MM.1S (cell line): ENCODE data around the gene SPTLC3.

Source experiments
- DNase-seq: peaks from one replicate; pipeline ENCODE4 v3.0.0-alpha.2; 2015
- H2AFZ ChIP-seq: fragments of 300-600 bp; sonication (generic); 2 replicates; pipeline ENCODE4 v1.6.0; 2016; ENCODE audit warnings: antibody characterized with exemption, low read length
- H3F3A ChIP-seq: fragments of 300-600 bp; sonication (generic); 2 replicates; pipeline ENCODE4 v1.6.1; 2016; ENCODE audit warnings: mild to moderate bottlenecking, antibody characterized with exemption, low read length, moderate library complexity, mixed read lengths; ENCODE audit not compliant: insufficient read depth
- H3K27ac ChIP-seq: fragments of 300-600 bp; sonication (generic); 2 replicates; pipeline ENCODE4 v1.5.1; 2016; ENCODE audit warnings: mild to moderate bottlenecking, low read length
- H3K27me3 ChIP-seq: fragments of 300-600 bp; sonication (generic); replicated peaks from 2 replicates; pipeline ENCODE4 v1.6.0; 2016; ENCODE audit warnings: low read length; ENCODE audit not compliant: insufficient read depth
- H3K36me3 ChIP-seq: fragments of 300-600 bp; sonication (generic); replicated peaks from 2 replicates; pipeline ENCODE4 v1.6.1; 2016; ENCODE audit warnings: mild to moderate bottlenecking, low read length, mixed read lengths; ENCODE audit not compliant: insufficient read depth
- H3K4me1 ChIP-seq: fragments of 300-600 bp; sonication (generic); 2 replicates; pipeline ENCODE4 v1.6.1; 2016; ENCODE audit warnings: low read length, mixed read lengths
- H3K4me2 ChIP-seq: fragments of 300-600 bp; sonication (generic); 2 replicates; pipeline ENCODE4 v1.6.0; 2016; ENCODE audit warnings: low read depth, low read length
- H3K4me3 ChIP-seq: fragments of 300-600 bp; sonication (generic); 2 replicates; pipeline ENCODE4 v1.5.1; 2016; ENCODE audit warnings: low read length, mixed read lengths
- H3K79me2 ChIP-seq: fragments of 300-600 bp; sonication (generic); 2 replicates; pipeline ENCODE4 v1.6.1; 2016; ENCODE audit warnings: mixed run types, low read length, mixed read lengths
- H3K9ac ChIP-seq: fragments of 300-600 bp; sonication (generic); 2 replicates; pipeline ENCODE4 v1.6.1; 2016; ENCODE audit warnings: low read length, mixed read lengths
- H3K9me2 ChIP-seq: fragments of 300-600 bp; sonication (generic); replicated peaks from 2 replicates; pipeline ENCODE4 v1.6.1; 2016; ENCODE audit warnings: mild to moderate bottlenecking, low read length, mixed read lengths; ENCODE audit not compliant: insufficient read depth
- H3K9me3 ChIP-seq: fragments of 300-600 bp; sonication (generic); replicated peaks from 2 replicates; pipeline ENCODE4 v1.6.1; 2016; ENCODE audit warnings: mild to moderate bottlenecking, low read length, mixed read lengths; ENCODE audit not compliant: insufficient read depth
- H4K20me1 ChIP-seq: fragments of 300-600 bp; sonication (generic); 2 replicates; pipeline ENCODE4 v1.6.1; 2016; ENCODE audit warnings: mild to moderate bottlenecking, low read length, moderate library complexity, mixed read lengths; ENCODE audit not compliant: insufficient read depth
- CTCF ChIP-seq: fragments of 300-600 bp; sonication (generic); IDR thresholded peaks from 2 replicates; pipeline ENCODE4 v1.5.1; 2016; ENCODE audit warnings: antibody characterized with exemption, low read length, mixed read lengths
- EZH2 ChIP-seq: fragments of 300-600 bp; sonication (generic); optimal IDR thresholded peaks from 2 replicates; pipeline ENCODE3; 2017; ENCODE audit warnings: low read depth, mild to moderate bottlenecking, antibody characterized with exemption, low read length, mixed read lengths
- EZH2phosphoT487 ChIP-seq: fragments of 300-600 bp; sonication (generic); IDR thresholded peaks from 2 replicates; pipeline ENCODE4 v1.6.1; 2018; ENCODE audit warnings: antibody characterized with exemption, low read length

Gene SPTLC3

DNA sequence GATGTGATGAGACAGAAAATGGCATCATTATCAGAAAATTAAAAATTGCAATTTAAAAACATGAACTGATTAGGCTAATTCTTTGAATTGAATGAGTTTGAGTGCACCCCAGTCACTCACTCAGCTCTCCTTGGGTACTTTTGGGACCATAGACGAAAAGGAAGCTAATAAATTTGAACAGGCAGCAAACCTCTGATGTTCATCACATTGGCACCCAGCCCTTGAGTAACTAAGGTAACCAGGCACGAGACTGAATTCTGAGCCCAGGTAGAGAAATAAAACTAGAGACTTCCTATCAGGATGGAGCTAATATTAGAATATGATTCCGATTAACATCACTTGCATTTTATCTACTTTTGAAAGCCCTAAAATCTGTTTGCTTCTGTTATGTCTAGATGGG is 131.4 kb downstream of the SPTLC3 start:
- Histone ChIP-seq H3K36me3 (no peaks in the 10 kb centered on the region), H3F3A (peaks cover 4% of the 10 kb centered on the region; the same call in 1 of the 2 replicates), H3K9me3 (no peaks in the 10 kb centered on the region), H3K9me2 (no peaks in the 10 kb centered on the region), H3K4me3 (no peak overlapping the region), H3K9ac (no peak overlapping the region), H3K79me2 (no peaks in the 10 kb centered on the region), H3K27ac (peak overlapping the region; percentile 24; the same call in 1 of the 2 replicates), H3K4me1 (peaks cover 16% of the 10 kb centered on the region), H3K27me3 (no peaks in the 10 kb centered on the region), H4K20me1 (no peaks in the 10 kb centered on the region), H3K4me2 (peak overlapping the region; percentile 30), H2AFZ (peak overlapping the region; percentile 44; the same call in 1 of the 2 replicates)
- TF ChIP-seq EZH2phosphoT487 (no peak), CTCF (no peak), EZH2 (no peak)
- DNase-seq, result no peak

DNA sequence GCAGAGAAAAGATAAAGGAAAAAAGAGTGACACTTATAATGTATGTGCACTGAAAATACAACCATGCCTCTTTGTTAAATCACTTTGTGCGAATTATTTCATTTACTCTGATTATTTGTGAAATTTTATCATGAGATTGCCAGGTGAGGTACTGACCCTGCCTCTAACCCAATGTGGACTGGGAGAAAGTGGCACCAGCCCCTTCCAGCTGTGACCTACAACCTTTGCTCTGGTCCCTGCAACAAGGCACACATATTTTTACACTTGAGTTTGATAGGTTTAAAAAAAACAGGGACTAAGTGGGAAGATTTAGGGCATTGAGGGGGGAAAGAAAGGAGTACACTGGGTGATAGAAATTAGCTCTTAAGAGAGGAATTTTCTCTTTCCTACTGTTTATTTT is 132.0 kb downstream of the SPTLC3 start:
- no peaks in the 10 kb centered on the region for H3K9me2 ChIP-seq

GRCh38 chr20:13141546-13141945 is 132.8 kb downstream of the SPTLC3 start:
- H3K79me2 ChIP-seq, result no peaks in the 10 kb centered on the region
- no peaks in the 10 kb centered on the region for H3K9me3 ChIP-seq
- H3K4me2 ChIP-seq, result no peak overlapping the region
- DNase-seq, result no peak
- peaks cover 16% of the 10 kb centered on the region for H3K4me1 ChIP-seq
- peaks cover 4% of the 10 kb centered on the region; the same call in 1 of the 2 replicates for H3F3A ChIP-seq
- no peak overlapping the region for H3K4me3 ChIP-seq
- TF ChIP-seq CTCF, result no peak
- TF ChIP-seq EZH2phosphoT487, result no peak
- no peak overlapping the region for H3K9ac ChIP-seq
- no peaks in the 10 kb centered on the region for H4K20me1 ChIP-seq
- H2AFZ ChIP-seq, result no peak overlapping the region
- no peaks in the 10 kb centered on the region for H3K27me3 ChIP-seq
- no peak overlapping the region for H3K27ac ChIP-seq
- no peaks in the 10 kb centered on the region for H3K36me3 ChIP-seq
- H3K9me2 ChIP-seq, result no peaks in the 10 kb centered on the region

More for the DNA sequence above, 132.0 kb downstream of the SPTLC3 start:
- no peaks in the 10 kb centered on the region for H3K79me2 ChIP-seq
- H3K36me3 ChIP-seq, result no peaks in the 10 kb centered on the region
- no peak overlapping the region for H2AFZ ChIP-seq
- H3K4me3 ChIP-seq, result no peak overlapping the region
- TF ChIP-seq EZH2phosphoT487 (no peak), CTCF (no peak), EZH2 (no peak)
- no peaks in the 10 kb centered on the region for H4K20me1 ChIP-seq
- H3K4me1 ChIP-seq, result peaks cover 16% of the 10 kb centered on the region
- no peak overlapping the region for H3K4me2 ChIP-seq
- H3K27me3 ChIP-seq, result no peaks in the 10 kb centered on the region
- no peak for DNase-seq
- H3F3A ChIP-seq, result peaks cover 4% of the 10 kb centered on the region; the same call in 1 of the 2 replicates
- H3K9ac ChIP-seq, result no peak overlapping the region
- H3K27ac ChIP-seq, result no peak overlapping the region
- no peaks in the 10 kb centered on the region for H3K9me3 ChIP-seq
